Gastroesophageal sphincter (tissue), 3 donors: ENCODE measurements around the gene KCNIP2.

Source experiments
- POLR2A ChIP-seq, 2 donors: fragments of 450-650 bp; IDR thresholded peaks; one replicate each; pipeline ENCODE4 v1.6.1; 2017; ENCODE audit warnings: antibody characterized with exemption in 2 of 2, mild to moderate bottlenecking in 2 of 2, moderate library complexity in 1 of 2
- POLR2AphosphoS5 ChIP-seq: sonication (generic); formaldehyde crosslinking; IDR thresholded peaks from one replicate; pipeline ENCODE4 v1.6.1; 2017; ENCODE audit warnings: antibody characterized with exemption
- TF ChIP-seq, protein P1 (sequence below), 4 experiments: fragments of 200-600 bp in 2 of 4; fragments of 450-650 bp in 2 of 4; sonication (generic) in 1 of 4; IDR thresholded peaks; one replicate each; pipeline ENCODE4 v1.5.1; 2017 to 2019; ENCODE audit warnings: antibody characterized with exemption in 4 of 4, mild to moderate bottlenecking in 2 of 4, moderate library complexity in 2 of 4

DNA sequence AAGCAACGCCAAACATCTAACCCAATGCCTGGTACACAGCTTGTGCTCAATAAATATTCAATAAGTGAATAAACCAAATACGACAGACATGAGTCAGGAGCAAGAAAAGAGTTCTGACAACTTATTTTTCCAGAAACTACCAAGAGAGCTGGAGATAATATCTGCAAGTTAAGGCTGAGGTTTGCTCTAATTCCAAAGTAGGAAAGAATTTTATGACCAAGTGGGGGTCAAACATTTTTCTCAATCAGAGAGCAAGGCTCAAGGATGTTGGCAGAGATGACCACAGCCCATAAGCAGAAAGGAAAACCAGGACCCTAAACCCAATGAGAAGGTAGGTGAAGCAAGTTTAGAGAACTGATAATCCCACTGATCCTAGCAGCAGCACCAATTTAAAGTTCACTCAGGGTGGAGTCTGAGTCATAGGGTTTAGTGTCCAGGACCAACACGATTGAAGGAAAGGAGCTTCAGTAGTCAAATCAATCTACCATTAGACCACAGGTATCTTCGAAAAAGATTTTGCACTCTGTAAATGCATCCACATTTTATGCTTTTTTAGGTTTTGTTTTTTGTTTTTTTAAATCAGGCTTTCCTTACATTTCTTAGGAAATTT lies 49.3 kb upstream of the KCNIP2 start:
- TF ChIP-seq, protein P1, sequence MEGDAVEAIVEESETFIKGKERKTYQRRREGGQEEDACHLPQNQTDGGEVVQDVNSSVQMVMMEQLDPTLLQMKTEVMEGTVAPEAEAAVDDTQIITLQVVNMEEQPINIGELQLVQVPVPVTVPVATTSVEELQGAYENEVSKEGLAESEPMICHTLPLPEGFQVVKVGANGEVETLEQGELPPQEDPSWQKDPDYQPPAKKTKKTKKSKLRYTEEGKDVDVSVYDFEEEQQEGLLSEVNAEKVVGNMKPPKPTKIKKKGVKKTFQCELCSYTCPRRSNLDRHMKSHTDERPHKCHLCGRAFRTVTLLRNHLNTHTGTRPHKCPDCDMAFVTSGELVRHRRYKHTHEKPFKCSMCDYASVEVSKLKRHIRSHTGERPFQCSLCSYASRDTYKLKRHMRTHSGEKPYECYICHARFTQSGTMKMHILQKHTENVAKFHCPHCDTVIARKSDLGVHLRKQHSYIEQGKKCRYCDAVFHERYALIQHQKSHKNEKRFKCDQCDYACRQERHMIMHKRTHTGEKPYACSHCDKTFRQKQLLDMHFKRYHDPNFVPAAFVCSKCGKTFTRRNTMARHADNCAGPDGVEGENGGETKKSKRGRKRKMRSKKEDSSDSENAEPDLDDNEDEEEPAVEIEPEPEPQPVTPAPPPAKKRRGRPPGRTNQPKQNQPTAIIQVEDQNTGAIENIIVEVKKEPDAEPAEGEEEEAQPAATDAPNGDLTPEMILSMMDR (IDR thresholded peaks at IDR 0.05), result no peak
- no peak for TF ChIP-seq POLR2A (IDR thresholded peaks at IDR 0.05)
- no peak for TF ChIP-seq POLR2AphosphoS5
